Mucosa of rectum (tissue), 2 donors: Measurements from ENCODE around the gene MTCL1.

Source experiments
- H3K27ac ChIP-seq, 2 donors: one replicate each; pipeline ENCODE4 v1.7.0; 2013; ENCODE audit warnings: inconsistent platforms in 2 of 2, low read depth in 2 of 2, low read length in 2 of 2
- H3K27me3 ChIP-seq, 2 donors: one replicate each; pipeline ENCODE4 v1.7.0; 2013; ENCODE audit warnings: low read length in 2 of 2; ENCODE audit not compliant: control insufficient read depth in 2 of 2, insufficient read depth in 2 of 2
- H3K36me3 ChIP-seq, 2 donors: one replicate each; pipeline ENCODE4 v1.7.0; 2013; ENCODE audit warnings: low read length in 2 of 2; ENCODE audit not compliant: control insufficient read depth in 2 of 2, insufficient read depth in 2 of 2
- H3K4me1 ChIP-seq, 2 donors: one replicate each; pipeline ENCODE4 v1.7.0; 2013; ENCODE audit warnings: low read length in 2 of 2, mild to moderate bottlenecking in 1 of 2; ENCODE audit not compliant: control insufficient read depth in 2 of 2, insufficient read depth in 2 of 2
- H3K4me3 ChIP-seq, 2 donors: one replicate each; pipeline ENCODE4 v1.7.0; 2013; ENCODE audit warnings: low read length in 2 of 2
- H3K9ac ChIP-seq, 2 donors: one replicate each; pipeline ENCODE4 v1.7.0; 2013; ENCODE audit warnings: low read length in 2 of 2, low read depth in 1 of 2, mild to moderate bottlenecking in 1 of 2
- H3K9me3 ChIP-seq, 2 donors: one replicate each; pipeline ENCODE4 v1.7.0; 2013; ENCODE audit warnings: low read length in 2 of 2; ENCODE audit not compliant: control insufficient read depth in 2 of 2
- donor health status: healthy.
- donor health status: Normal muscosa, but diverticular disease.

Gene MTCL1

DNA sequence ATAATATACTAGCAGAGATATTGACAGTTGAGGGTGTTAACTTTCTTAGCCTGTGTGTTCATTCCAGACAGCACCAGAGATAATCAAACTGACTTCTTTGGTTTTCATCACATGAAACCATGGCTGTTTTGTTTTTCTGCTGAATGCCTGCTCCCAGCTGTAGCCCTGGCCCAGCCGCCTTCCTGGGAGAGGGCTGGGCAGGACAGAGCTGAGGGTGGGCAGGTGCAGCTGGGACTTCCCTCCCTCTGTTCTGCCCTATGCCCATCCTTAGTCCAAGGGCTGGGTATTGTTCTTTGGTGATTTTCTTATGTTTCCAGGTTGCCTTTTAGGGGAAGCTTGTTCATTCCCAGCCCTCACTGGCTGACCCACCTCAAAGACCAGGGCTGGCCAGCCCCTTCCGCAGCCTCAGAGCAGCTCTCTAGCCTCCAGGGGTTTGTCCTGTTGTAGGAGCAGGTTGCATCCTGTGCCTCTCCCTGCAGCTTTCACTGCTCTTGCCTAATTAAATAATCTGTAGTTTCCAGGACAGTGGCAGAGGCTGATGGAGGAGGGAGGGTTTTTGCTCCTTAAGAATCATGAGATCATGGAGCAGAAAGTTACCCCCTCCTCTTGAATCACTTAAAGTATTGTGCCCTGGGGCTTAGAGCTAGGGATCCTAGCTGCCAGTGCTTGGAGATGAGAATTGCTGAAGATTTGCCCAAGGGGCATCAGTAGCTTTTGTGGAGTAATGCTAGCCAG is 61.4 kb downstream of the MTCL1 start:
- H3K9ac ChIP-seq, result no peak overlapping the region
- H3K9me3 ChIP-seq, result peaks cover 0 to 4% of the 10 kb centered on the region in 2 donors
- H3K27ac ChIP-seq, result peak overlapping the region in 1 of 2 donors; percentile 12
- no peaks in the 10 kb centered on the region for H3K36me3 ChIP-seq
- peaks cover 0 to 4% of the 10 kb centered on the region in 2 donors for H3K27me3 ChIP-seq
- no peaks in the 10 kb centered on the region for H3K4me1 ChIP-seq
- no peak overlapping the region for H3K4me3 ChIP-seq

DNA sequence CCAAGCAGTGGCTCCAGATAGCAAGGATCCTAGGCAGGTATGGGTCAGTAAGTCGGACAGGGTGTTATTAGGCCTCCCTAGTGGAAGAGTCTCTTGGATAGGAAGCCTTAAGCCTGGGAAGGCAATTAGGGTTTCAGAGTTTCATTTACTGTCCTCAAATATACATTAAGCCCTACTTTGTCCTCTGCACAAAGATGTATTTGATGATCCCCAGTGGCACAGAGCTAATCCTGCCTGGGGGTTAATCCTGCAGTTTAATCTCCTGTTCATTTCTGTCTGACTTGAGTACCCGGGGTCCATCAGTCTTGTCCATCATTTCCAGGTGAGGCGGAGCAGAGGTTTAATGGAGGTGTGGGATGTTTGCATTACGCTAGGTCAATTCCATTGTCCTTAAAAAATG is 62.0 kb downstream of the MTCL1 start:
- H3K36me3 ChIP-seq, result no peaks in the 10 kb centered on the region
- H3K9ac ChIP-seq, result no peak overlapping the region

GRCh38 chr18:8769509-8770095 is 64.2 kb downstream of the MTCL1 start:
- H3K27ac ChIP-seq, result no peak overlapping the region
- peaks cover 0 to 4% of the 10 kb centered on the region in 2 donors for H3K27me3 ChIP-seq
- H3K4me1 ChIP-seq, result no peaks in the 10 kb centered on the region
- no peaks in the 10 kb centered on the region for H3K9me3 ChIP-seq
- H3K9ac ChIP-seq, result no peak overlapping the region
- no peaks in the 10 kb centered on the region for H3K36me3 ChIP-seq
- no peak overlapping the region for H3K4me3 ChIP-seq

More for the DNA sequence above, 62.0 kb downstream of the MTCL1 start:
- H3K4me1 ChIP-seq, result no peaks in the 10 kb centered on the region
- H3K9me3 ChIP-seq, result no peaks in the 10 kb centered on the region
- H3K27me3 ChIP-seq, result peaks cover 0 to 4% of the 10 kb centered on the region in 2 donors
- no peak overlapping the region for H3K27ac ChIP-seq
- no peak overlapping the region for H3K4me3 ChIP-seq

DNA sequence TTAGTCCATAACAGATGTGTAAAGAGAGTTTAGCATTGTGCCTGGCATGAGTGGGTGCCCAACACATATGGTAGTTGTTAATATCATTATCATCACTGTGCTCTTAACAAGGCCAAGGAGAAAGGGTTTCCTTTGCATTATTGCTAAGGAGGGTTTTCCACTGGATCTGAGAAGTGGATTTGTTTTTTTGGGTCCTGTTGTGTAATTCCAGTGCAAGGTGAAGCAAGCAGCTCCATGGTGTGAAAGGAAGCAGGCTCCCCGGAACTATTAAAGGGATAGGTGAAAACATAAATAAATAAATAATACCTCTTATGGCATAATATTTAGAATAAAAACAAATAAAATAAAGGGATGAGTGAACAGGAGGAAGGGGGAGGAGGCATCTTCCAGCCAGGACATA is 65.3 kb downstream of the MTCL1 start:
- no peaks in the 10 kb centered on the region for H3K4me1 ChIP-seq
- no peak overlapping the region for H3K9ac ChIP-seq
- no peaks in the 10 kb centered on the region for H3K36me3 ChIP-seq
- H3K27me3 ChIP-seq, result no peaks in the 10 kb centered on the region
- H3K27ac ChIP-seq, result no peak overlapping the region
- H3K4me3 ChIP-seq, result no peak overlapping the region
- no peaks in the 10 kb centered on the region for H3K9me3 ChIP-seq

DNA sequence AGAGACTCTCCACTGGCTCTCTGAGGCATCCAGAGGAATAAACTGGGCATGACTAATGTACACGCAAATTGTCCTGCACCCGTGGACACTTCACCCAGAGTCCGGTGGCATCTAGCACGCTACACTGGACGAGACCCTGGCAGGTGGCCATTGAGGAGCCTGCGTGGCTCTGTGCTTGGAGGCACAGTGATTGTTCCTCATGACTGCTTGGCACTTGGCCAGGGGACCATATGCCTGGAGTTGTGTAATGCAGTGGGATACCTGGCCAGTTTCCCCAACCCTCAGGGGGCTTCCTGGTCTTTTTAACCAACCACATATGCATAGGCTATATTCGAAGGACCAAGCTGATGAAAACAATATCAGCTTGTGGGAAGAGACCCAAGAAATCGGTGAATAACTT is 66.6 kb downstream of the MTCL1 start:
- Histone ChIP-seq H3K9ac (no peak overlapping the region), H3K4me3 (no peak overlapping the region), H3K27me3 (no peaks in the 10 kb centered on the region), H3K4me1 (no peaks in the 10 kb centered on the region), H3K36me3 (no peaks in the 10 kb centered on the region), H3K27ac (no peak overlapping the region), H3K9me3 (no peaks in the 10 kb centered on the region)

DNA sequence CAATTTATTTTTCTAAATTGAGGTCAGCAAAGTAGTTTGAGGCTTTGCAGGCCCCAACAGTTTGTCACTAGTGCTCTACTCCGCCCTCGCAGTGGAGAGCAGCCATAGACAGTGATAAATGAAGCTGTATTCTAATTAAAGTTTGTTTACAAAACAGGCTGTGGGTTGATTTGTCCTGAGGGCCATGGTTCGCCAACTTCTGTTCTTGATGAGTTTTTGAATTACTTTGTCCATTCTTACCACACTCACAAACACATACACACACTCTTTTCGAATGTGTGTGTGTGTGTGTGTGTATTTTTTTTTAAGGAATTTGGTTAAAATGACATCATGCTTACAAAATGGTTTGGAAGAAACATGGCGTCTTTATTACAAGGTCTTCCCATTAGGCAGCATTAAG is 68.6 kb downstream of the MTCL1 start:
- Histone ChIP-seq H3K9me3 (no peaks in the 10 kb centered on the region), H3K4me1 (no peaks in the 10 kb centered on the region), H3K9ac (no peak overlapping the region), H3K27ac (peak overlapping the region; percentile 7 to 37), H3K27me3 (no peaks in the 10 kb centered on the region), H3K36me3 (no peaks in the 10 kb centered on the region), H3K4me3 (no peak overlapping the region)

DNA sequence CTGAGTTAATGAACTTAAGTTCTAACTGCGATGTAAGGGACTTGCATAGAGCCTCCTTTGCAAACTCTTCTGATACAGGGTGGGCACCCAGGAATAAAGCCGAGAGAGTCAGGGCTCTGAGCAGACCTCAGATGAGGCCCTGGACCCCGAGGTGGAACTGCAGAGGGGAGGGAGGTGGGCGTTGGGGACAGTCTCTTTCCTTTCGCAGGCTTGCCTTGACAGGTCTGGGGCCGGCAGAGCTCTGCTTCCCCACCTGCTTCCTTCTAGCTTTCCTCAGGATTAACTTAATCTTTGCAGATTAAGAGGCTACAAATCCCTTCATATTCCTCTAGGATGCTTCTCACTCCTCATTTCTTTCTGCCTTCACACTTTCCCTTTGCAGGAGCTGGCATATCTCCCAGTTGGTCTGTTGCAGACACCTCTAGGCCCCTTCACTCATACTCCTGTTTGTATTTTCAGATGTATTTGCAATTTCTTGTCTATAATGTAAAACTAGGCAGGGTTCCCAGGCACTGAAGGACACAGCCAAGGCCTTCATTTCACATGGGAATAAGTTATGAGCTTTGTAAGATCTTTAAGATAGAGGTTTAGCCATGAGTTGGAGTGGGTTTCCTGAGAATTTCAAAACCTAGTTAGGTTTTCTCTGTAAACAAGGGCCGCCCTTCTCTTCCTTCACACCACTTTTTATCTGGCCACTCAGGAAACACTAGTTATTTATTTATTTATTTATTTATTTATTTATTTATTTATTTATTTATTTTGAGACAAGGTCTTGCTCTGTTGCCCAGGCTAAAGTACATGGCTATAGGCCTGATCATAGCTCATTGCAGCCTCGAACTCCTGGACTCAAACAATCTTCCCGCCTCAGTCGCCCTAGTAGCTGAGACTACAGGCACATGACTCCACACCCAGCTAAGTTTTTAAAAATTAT is 70.9 kb downstream of the MTCL1 start:
- Histone ChIP-seq H3K27me3 (no peaks in the 10 kb centered on the region), H3K36me3 (no peaks in the 10 kb centered on the region), H3K9me3 (no peaks in the 10 kb centered on the region), H3K4me3 (no peak overlapping the region), H3K9ac (no peak overlapping the region), H3K4me1 (no peaks in the 10 kb centered on the region), H3K27ac (no peak overlapping the region)

- Histone ChIP-seq H3K27ac (no peak overlapping the region), H3K4me3 (no peak overlapping the region), H3K27me3 (no peaks in the 10 kb centered on the region), H3K9me3 (no peaks in the 10 kb centered on the region), H3K36me3 (no peaks in the 10 kb centered on the region), H3K4me1 (no peaks in the 10 kb centered on the region), H3K9ac (no peak overlapping the region)
Observed at GRCh38 chr18:8777846-8778245, 72.5 kb downstream of the MTCL1 start.

DNA sequence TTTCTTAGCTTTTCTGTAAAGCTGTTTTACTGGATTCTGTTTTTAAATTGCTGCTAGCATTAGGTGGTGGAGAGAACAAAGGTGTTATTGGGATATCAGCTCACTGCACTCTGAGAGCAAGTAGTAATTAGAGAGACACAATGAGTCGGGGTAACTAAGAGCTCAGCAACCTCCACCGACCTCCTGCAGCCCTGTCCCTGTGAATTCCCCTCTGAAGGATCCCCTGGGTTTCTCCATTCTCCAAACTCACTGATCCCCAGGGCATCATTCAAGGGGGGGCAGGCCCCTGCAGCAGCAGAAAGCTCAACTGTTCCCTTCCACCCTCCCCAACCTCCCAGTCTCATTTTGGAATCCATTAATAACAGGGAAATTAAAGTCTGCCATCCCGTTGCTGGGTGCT is 73.0 kb downstream of the MTCL1 start:
- no peaks in the 10 kb centered on the region for H3K27me3 ChIP-seq
- no peaks in the 10 kb centered on the region for H3K36me3 ChIP-seq
- H3K4me1 ChIP-seq, result no peaks in the 10 kb centered on the region
- no peaks in the 10 kb centered on the region for H3K9me3 ChIP-seq
- H3K4me3 ChIP-seq, result no peak overlapping the region
- no peak overlapping the region for H3K9ac ChIP-seq
- H3K27ac ChIP-seq, result no peak overlapping the region

GRCh38 chr18:8778824-8779223 is 73.5 kb downstream of the MTCL1 start:
- Histone ChIP-seq H3K27ac (no peak overlapping the region), H3K36me3 (no peaks in the 10 kb centered on the region), H3K9me3 (no peaks in the 10 kb centered on the region), H3K27me3 (no peaks in the 10 kb centered on the region), H3K4me1 (no peaks in the 10 kb centered on the region), H3K4me3 (no peak overlapping the region), H3K9ac (no peak overlapping the region)
